Astrocyte of the spinal cord (primary cell): ENCODE results near the gene PRELP.
"Not testable (repeated sequence)": the region's sequence is repeated elsewhere in the genome, so short reads cannot be mapped to it uniquely, and the experiment has no call there.

Experiments
- DNase-seq: peaks from one replicate; pipeline ENCODE4 v3.0.0; 2011; ENCODE audit warnings: low read depth, low spot score
- H3K4me3 ChIP-seq: 2 replicates; pipeline ENCODE4 v1.5.1; 2011; ENCODE audit warnings: low read depth, mild to moderate bottlenecking, low read length, moderate library complexity
- CTCF ChIP-seq: IDR thresholded peaks from 2 replicates; pipeline ENCODE4 v1.5.1; 2012; ENCODE audit warnings: low read depth, mild to moderate bottlenecking, low read length, inconsistent platforms
- in situ Hi-C: cut with HindIII; loops from 2 replicates; pipeline ENCODE4 v1.10.0; 2017; ENCODE audit warnings: low sequenced_read_pairs

PRELP gene

GRCh38 chr1:203516906-203517305 lies 41.3 kb downstream of the PRELP start:
- no peak overlapping the region for H3K4me3 ChIP-seq
- in situ Hi-C loops = no loop called here
- no peak for DNase-seq
- no peak for TF ChIP-seq CTCF

GRCh38 chr1:203517426-203518110 lies 42.0 kb downstream of the PRELP start:
- no peak overlapping the region for H3K4me3 ChIP-seq
- no peak for TF ChIP-seq CTCF
- no peak for DNase-seq
- in situ Hi-C loops = no loop called here

GRCh38 chr1:203518139-203518538 lies 42.5 kb downstream of the PRELP start:
- DNase-seq, in situ Hi-C loops, H3K4me3 ChIP-seq: not testable (repeated sequence)

- no peak for TF ChIP-seq CTCF
- in situ Hi-C loops = no loop called here
- no peak for DNase-seq
- H3K4me3 ChIP-seq = no peak overlapping the region
These were observed 42.9 kb downstream of the PRELP start for GRCh38 chr1:203518541-203518940.

GRCh38 chr1:203519053-203519840 lies 43.6 kb downstream of the PRELP start:
- in situ Hi-C loops = no loop called here
- H3K4me3 ChIP-seq = no peak overlapping the region
- no peak for DNase-seq
- TF ChIP-seq CTCF = no peak

GRCh38 chr1:203519896-203520295 lies 44.3 kb downstream of the PRELP start:
- TF ChIP-seq CTCF = no peak
- no peak overlapping the region for H3K4me3 ChIP-seq
- in situ Hi-C loops = no loop called here
- no peak for DNase-seq

- TF ChIP-seq CTCF = no peak
- no peak overlapping the region for H3K4me3 ChIP-seq
- in situ Hi-C loops = no loop called here
- DNase-seq = peak; percentile 80
These were observed 44.7 kb downstream of the PRELP start for GRCh38 chr1:203520315-203520714.
